Hepatocyte (in vitro differentiated cells): Measurements from ENCODE around the gene NUP85.

Source experiments
- CTCF ChIP-seq: fragments of 200-600 bp; sonication (generic); IDR thresholded peaks from 2 replicates; pipeline ENCODE4 v1.5.1; 2016; ENCODE audit warnings: antibody characterized with exemption, mild to moderate bottlenecking; ENCODE audit not compliant: poor library complexity
- EZH2 ChIP-seq: fragments of 200-600 bp; sonication (generic); IDR thresholded peaks from 2 replicates; pipeline ENCODE4 v1.6.1; 2016; ENCODE audit warnings: antibody characterized with exemption, mild to moderate bottlenecking, borderline replicate concordance

GRCh38 chr17:75168998-75169397, 36.5 kb upstream of the NUP85 start:
- TF ChIP-seq EZH2 (no peak), CTCF (no peak)
